HEK293 (cell line): ENCODE measurements around the gene RASL10A.

Source experiments
- CTCF ChIA-PET: fragments of 350-600 bp; formaldehyde crosslinking; extraction: SDS; loops from one replicate; lab custom pipeline; 2021; ENCODE audit warnings: antibody characterized with exemption; lab: Yijun Ruan, JAX
- POLR2A ChIA-PET: fragments of 300-600 bp; formaldehyde crosslinking; extraction: SDS; loops from one replicate; lab custom pipeline; 2020; ENCODE audit warnings: antibody characterized with exemption, inconsistent platforms; lab: Yijun Ruan, JAX
- H3K27ac ChIP-seq: fragments of 200-500 bp; sonication (Bioruptor generic); 2 replicates; pipeline ENCODE4 v1.5.1; 2014; ENCODE audit warnings: low read depth, low read length, control low read depth, inconsistent platforms; ENCODE audit errors: extremely low read depth
- H3K36me3 ChIP-seq, 2 experiments: fragments of 200-500 bp in 1 of 2; sonication (Bioruptor generic) in 1 of 2; 1 replicate in 1 of 2; 2 replicates in 1 of 2; pipeline ENCODE4 v1.5.1; 2014 to 2017; ENCODE audit warnings: inconsistent platforms in 2 of 2, low read length in 2 of 2; ENCODE audit not compliant: control insufficient read depth in 2 of 2, insufficient read depth in 1 of 2
- H3K4me1 ChIP-seq: fragments of 200-500 bp; sonication (Bioruptor generic); 2 replicates; pipeline ENCODE4 v1.5.1; 2014; ENCODE audit warnings: mild to moderate bottlenecking, low read length, inconsistent platforms; ENCODE audit not compliant: control insufficient read depth, insufficient read depth
- H3K4me3 ChIP-seq: 2 replicates; pipeline ENCODE4 v1.5.1; 2011; ENCODE audit warnings: low read depth, mild to moderate bottlenecking, control low read depth, low read length, moderate library complexity
- H3K9me3 ChIP-seq: fragments of 200-500 bp; sonication (Bioruptor generic); 2 replicates; pipeline ENCODE4 v1.5.1; 2014; ENCODE audit warnings: low read depth, low read length, inconsistent platforms; ENCODE audit not compliant: control insufficient read depth, insufficient read depth
- GFI1B ChIP-seq: fragments of 450-650 bp; formaldehyde crosslinking; IDR thresholded peaks from 2 replicates; pipeline ENCODE4 v1.5.1; 2016; ENCODE audit warnings: missing biosample characterization, missing genetic modification characterization
- GLIS2 ChIP-seq: fragments of 450-650 bp; formaldehyde crosslinking; IDR thresholded peaks from 2 replicates; pipeline ENCODE4 v1.5.1; 2016; ENCODE audit warnings: missing biosample characterization, missing genetic modification characterization
- HOXC10 ChIP-seq: sonication (generic); formaldehyde crosslinking; IDR thresholded peaks from 2 replicates; pipeline ENCODE4 v1.8.1; 2023; ENCODE audit warnings: mild to moderate bottlenecking, missing genetic modification reagents
- SP2 ChIP-seq: fragments of 450-650 bp; formaldehyde crosslinking; IDR thresholded peaks from 2 replicates; pipeline ENCODE4 v1.5.1; 2016; ENCODE audit warnings: missing biosample characterization, missing genetic modification characterization
- TRIM28 ChIP-seq: IDR thresholded peaks from 2 replicates; pipeline ENCODE4 v1.6.1; 2011; ENCODE audit warnings: low read length, control low read depth, borderline replicate concordance
- ZFHX2 ChIP-seq: fragments of 450-650 bp; formaldehyde crosslinking; conservative IDR thresholded peaks from 2 replicates; pipeline ENCODE4 v1.5.1; 2016; ENCODE audit warnings: missing biosample characterization, missing genetic modification characterization
- ZFP69B ChIP-seq: fragments of 450-650 bp; formaldehyde crosslinking; IDR thresholded peaks from 2 replicates; pipeline ENCODE4 v1.5.1; 2016; ENCODE audit warnings: missing biosample characterization, missing genetic modification characterization
- ZIC2 ChIP-seq: fragments of 450-650 bp; formaldehyde crosslinking; IDR thresholded peaks from 2 replicates; pipeline ENCODE4 v1.5.1; 2016; ENCODE audit warnings: missing biosample characterization, missing genetic modification characterization
- ZNF10 ChIP-seq: fragments of 450-650 bp; formaldehyde crosslinking; IDR thresholded peaks from 2 replicates; pipeline ENCODE4 v1.5.1; 2017; ENCODE audit warnings: missing biosample characterization, missing genetic modification characterization
- ZNF112 ChIP-seq: fragments of 450-650 bp; formaldehyde crosslinking; IDR thresholded peaks from 2 replicates; pipeline ENCODE4 v1.5.0; 2017; ENCODE audit warnings: missing biosample characterization, missing genetic modification characterization
- ZNF175 ChIP-seq: fragments of 450-650 bp; formaldehyde crosslinking; IDR thresholded peaks from 2 replicates; pipeline ENCODE4 v1.5.1; 2016; ENCODE audit warnings: missing biosample characterization, missing genetic modification characterization
- ZNF18 ChIP-seq: fragments of 450-650 bp; formaldehyde crosslinking; IDR thresholded peaks from 2 replicates; pipeline ENCODE4 v1.5.1; 2016; ENCODE audit warnings: missing biosample characterization, missing genetic modification characterization
- ZNF292 ChIP-seq: fragments of 450-650 bp; formaldehyde crosslinking; IDR thresholded peaks from 2 replicates; pipeline ENCODE4 v1.5.1; 2016; ENCODE audit warnings: low read depth, missing biosample characterization, missing genetic modification characterization, borderline replicate concordance
- ZNF324 ChIP-seq: fragments of 450-650 bp; formaldehyde crosslinking; IDR thresholded peaks from 2 replicates; pipeline ENCODE4 v1.5.1; 2016; ENCODE audit warnings: missing biosample characterization, missing genetic modification characterization
- ZNF423 ChIP-seq: fragments of 450-650 bp; formaldehyde crosslinking; IDR thresholded peaks from 2 replicates; pipeline ENCODE4 v1.5.1; 2016; ENCODE audit warnings: missing biosample characterization, missing genetic modification characterization
- ZNF514 ChIP-seq: fragments of 450-650 bp; formaldehyde crosslinking; IDR thresholded peaks from 2 replicates; pipeline ENCODE4 v1.5.1; 2016; ENCODE audit warnings: missing biosample characterization, missing genetic modification characterization
- ZNF658 ChIP-seq: fragments of 450-650 bp; formaldehyde crosslinking; IDR thresholded peaks from 2 replicates; pipeline ENCODE4; 2016; ENCODE audit warnings: missing biosample characterization, missing genetic modification characterization
- ZNF664 ChIP-seq: fragments of 450-650 bp; formaldehyde crosslinking; IDR thresholded peaks from 2 replicates; pipeline ENCODE4 v1.5.1; 2016; ENCODE audit warnings: missing biosample characterization, missing genetic modification characterization
- ZNF785 ChIP-seq: fragments of 450-650 bp; formaldehyde crosslinking; IDR thresholded peaks from 2 replicates; pipeline ENCODE4 v1.5.1; 2016; ENCODE audit warnings: missing biosample characterization, missing genetic modification characterization
- ZSCAN4 ChIP-seq: fragments of 450-650 bp; formaldehyde crosslinking; IDR thresholded peaks from 2 replicates; pipeline ENCODE4 v1.5.1; 2017; ENCODE audit warnings: missing biosample characterization, missing genetic modification characterization
- TF ChIP-seq, protein P1 (sequence below): fragments of 450-650 bp; formaldehyde crosslinking; IDR thresholded peaks from 2 replicates; pipeline ENCODE4 v1.5.1; 2017; ENCODE audit warnings: missing biosample characterization, missing genetic modification characterization
- TF ChIP-seq, protein P2 (sequence below): fragments of 450-650 bp; formaldehyde crosslinking; IDR thresholded peaks from 2 replicates; pipeline ENCODE4 v1.5.1; 2016; ENCODE audit warnings: missing biosample characterization, missing genetic modification characterization
- TF ChIP-seq, protein P3 (sequence below): fragments of 450-650 bp; formaldehyde crosslinking; conservative IDR thresholded peaks from 2 replicates; pipeline ENCODE4 v1.5.1; 2016; ENCODE audit warnings: low read depth, missing biosample characterization, missing genetic modification characterization
- TF ChIP-seq, protein P4 (sequence below): fragments of 450-650 bp; formaldehyde crosslinking; IDR thresholded peaks from 2 replicates; pipeline ENCODE4 v1.5.1; 2016; ENCODE audit warnings: missing biosample characterization, missing genetic modification characterization
- TF ChIP-seq, protein P5 (sequence below): sonication (generic); formaldehyde crosslinking; IDR thresholded peaks from 2 replicates; pipeline ENCODE4 v1.8.1; 2022; ENCODE audit warnings: mild to moderate bottlenecking, moderate library complexity, missing genetic modification reagents

Gene RASL10A

DNA sequence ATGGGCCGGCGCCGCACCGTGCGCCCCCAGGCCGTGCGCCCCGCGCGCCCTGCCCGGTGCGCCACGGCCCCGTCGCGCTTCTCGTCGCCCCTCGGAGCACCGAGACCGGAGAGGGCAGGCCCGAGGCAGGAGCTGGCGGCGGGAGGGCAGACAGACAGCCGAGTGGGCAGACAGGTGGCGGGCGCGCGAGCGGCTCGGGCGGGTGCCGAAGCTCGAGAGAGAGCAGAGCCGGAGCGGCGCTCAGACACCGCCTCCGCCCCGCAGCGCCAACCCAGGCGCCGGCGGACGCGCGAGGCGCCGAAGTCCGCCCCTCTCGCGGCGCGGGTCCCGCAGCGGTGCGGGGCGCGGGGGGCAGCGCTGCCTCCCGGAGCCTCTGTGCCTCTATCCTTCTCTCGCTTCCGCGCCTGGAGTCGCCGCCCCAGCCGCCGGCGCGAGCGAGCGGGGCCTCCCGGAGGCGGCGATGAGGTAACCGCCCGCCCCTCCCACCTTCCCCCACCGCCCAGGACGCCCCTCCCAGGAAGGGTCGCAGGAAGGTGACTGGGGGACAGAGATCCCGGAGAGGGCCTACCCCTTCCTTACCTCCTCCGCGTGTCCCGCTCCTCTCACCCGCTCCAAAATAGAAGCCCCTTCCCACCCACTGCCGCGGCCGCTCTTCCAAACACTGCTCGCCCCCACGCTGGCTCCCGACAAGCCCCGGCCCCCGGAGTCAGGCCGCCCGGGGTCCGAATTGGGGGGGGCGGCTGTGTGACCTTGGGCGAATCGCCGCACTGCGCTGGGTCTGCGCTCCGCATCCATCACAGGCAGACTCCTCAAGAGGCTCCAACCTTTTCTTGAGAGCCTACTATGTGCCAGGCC, at the start of gene RASL10A:
TSS of gene RASL10A (minus strand) at position 412 of the 855 bp plus-strand sequence. CDS start 451 bp downstream, outside the sequence.
- CTCF ChIA-PET: interaction anchor here (2.0 kb wide), 1 partner anchor 10 kb away, joined by 6 read pairs; the partner anchor contains the start of gene GAS2L1
- H3K4me3 ChIP-seq: peak within 1 kb of the TSS; percentile 40
- TF ChIP-seq ZSCAN4 (tag by site-specific recombination): no peak
- peak; percentile 61; the same call in 1 of the 2 replicates for TF ChIP-seq ZFHX2 (tag by site-specific recombination)
- TF ChIP-seq, protein P1, sequence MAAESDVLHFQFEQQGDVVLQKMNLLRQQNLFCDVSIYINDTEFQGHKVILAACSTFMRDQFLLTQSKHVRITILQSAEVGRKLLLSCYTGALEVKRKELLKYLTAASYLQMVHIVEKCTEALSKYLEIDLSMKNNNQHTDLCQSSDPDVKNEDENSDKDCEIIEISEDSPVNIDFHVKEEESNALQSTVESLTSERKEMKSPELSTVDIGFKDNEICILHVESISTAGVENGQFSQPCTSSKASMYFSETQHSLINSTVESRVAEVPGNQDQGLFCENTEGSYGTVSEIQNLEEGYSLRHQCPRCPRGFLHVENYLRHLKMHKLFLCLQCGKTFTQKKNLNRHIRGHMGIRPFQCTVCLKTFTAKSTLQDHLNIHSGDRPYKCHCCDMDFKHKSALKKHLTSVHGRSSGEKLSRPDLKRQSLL: no peak
- TF ChIP-seq ZNF175: no peak
- no peak for TF ChIP-seq HOXC10 (CRISPR knock-in tag)
- TF ChIP-seq, protein P2, sequence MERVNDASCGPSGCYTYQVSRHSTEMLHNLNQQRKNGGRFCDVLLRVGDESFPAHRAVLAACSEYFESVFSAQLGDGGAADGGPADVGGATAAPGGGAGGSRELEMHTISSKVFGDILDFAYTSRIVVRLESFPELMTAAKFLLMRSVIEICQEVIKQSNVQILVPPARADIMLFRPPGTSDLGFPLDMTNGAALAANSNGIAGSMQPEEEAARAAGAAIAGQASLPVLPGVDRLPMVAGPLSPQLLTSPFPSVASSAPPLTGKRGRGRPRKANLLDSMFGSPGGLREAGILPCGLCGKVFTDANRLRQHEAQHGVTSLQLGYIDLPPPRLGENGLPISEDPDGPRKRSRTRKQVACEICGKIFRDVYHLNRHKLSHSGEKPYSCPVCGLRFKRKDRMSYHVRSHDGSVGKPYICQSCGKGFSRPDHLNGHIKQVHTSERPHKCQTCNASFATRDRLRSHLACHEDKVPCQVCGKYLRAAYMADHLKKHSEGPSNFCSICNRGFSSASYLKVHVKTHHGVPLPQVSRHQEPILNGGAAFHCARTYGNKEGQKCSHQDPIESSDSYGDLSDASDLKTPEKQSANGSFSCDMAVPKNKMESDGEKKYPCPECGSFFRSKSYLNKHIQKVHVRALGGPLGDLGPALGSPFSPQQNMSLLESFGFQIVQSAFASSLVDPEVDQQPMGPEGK (tag by site-specific recombination): no peak
- TF ChIP-seq, protein P3, sequence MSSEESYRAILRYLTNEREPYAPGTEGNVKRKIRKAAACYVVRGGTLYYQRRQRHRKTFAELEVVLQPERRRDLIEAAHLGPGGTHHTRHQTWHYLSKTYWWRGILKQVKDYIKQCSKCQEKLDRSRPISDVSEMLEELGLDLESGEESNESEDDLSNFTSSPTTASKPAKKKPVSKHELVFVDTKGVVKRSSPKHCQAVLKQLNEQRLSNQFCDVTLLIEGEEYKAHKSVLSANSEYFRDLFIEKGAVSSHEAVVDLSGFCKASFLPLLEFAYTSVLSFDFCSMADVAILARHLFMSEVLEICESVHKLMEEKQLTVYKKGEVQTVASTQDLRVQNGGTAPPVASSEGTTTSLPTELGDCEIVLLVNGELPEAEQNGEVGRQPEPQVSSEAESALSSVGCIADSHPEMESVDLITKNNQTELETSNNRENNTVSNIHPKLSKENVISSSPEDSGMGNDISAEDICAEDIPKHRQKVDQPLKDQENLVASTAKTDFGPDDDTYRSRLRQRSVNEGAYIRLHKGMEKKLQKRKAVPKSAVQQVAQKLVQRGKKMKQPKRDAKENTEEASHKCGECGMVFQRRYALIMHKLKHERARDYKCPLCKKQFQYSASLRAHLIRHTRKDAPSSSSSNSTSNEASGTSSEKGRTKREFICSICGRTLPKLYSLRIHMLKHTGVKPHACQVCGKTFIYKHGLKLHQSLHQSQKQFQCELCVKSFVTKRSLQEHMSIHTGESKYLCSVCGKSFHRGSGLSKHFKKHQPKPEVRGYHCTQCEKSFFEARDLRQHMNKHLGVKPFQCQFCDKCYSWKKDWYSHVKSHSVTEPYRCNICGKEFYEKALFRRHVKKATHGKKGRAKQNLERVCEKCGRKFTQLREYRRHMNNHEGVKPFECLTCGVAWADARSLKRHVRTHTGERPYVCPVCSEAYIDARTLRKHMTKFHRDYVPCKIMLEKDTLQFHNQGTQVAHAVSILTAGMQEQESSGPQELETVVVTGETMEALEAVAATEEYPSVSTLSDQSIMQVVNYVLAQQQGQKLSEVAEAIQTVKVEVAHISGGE (tag by site-specific recombination): no peak
- no peak for TF ChIP-seq ZNF18 (tag by site-specific recombination)
- TF ChIP-seq ZNF658 (tag by site-specific recombination): no peak
- TF ChIP-seq ZNF423 (tag by site-specific recombination): no peak
- no peak for TF ChIP-seq ZNF324
- TF ChIP-seq, protein P4, sequence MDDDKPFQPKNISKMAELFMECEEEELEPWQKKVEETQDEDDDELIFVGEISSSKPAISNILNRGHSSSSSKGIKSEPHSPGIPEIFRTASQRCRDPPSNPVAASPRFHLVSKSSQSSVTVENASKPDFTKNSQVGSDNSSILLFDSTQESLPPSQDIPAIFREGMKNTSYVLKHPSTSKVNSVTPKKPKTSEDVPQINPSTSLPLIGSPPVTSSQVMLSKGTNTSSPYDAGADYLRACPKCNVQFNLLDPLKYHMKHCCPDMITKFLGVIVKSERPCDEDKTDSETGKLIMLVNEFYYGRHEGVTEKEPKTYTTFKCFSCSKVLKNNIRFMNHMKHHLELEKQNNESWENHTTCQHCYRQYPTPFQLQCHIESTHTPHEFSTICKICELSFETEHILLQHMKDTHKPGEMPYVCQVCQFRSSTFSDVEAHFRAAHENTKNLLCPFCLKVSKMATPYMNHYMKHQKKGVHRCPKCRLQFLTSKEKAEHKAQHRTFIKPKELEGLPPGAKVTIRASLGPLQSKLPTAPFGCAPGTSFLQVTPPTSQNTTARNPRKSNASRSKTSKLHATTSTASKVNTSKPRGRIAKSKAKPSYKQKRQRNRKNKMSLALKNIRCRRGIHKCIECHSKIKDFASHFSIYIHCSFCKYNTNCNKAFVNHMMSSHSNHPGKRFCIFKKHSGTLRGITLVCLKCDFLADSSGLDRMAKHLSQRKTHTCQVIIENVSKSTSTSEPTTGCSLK (tag by site-specific recombination): no peak
- no peak for TF ChIP-seq ZNF10 (tag by site-specific recombination)
- TF ChIP-seq SP2 (tag by site-specific recombination): no peak
- TF ChIP-seq, protein P5, sequence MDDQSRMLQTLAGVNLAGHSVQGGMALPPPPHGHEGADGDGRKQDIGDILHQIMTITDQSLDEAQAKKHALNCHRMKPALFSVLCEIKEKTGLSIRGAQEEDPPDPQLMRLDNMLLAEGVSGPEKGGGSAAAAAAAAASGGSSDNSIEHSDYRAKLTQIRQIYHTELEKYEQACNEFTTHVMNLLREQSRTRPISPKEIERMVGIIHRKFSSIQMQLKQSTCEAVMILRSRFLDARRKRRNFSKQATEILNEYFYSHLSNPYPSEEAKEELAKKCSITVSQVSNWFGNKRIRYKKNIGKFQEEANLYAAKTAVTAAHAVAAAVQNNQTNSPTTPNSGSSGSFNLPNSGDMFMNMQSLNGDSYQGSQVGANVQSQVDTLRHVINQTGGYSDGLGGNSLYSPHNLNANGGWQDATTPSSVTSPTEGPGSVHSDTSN (CRISPR knock-in tag): no peak; the same call in 1 of the 2 replicates
- no peak for TF ChIP-seq TRIM28
- TF ChIP-seq ZNF292 (tag by site-specific recombination): no peak
- no peak for TF ChIP-seq ZNF112 (tag by site-specific recombination)
- no peak for TF ChIP-seq ZNF785
- TF ChIP-seq GFI1B (tag by site-specific recombination): no peak
- no peak for TF ChIP-seq ZNF664 (tag by site-specific recombination)
- TF ChIP-seq ZIC2 (tag by site-specific recombination): 0 out of 2 replicates have a peak, but pooled peaks have one; percentile 14
- TF ChIP-seq GLIS2 (tag by site-specific recombination): peak; percentile 44
- TF ChIP-seq ZNF514: no peak
- no peak for TF ChIP-seq ZFP69B (tag by site-specific recombination)

More for the DNA sequence above, at the start of gene RASL10A:
- POLR2A ChIA-PET: interaction anchor here (1.1 to 1.8 kb wide), 2 partner anchors 9 to 19 kb away, joined by 3 to 4 read pairs; partner anchors contain the start of gene GAS2L1
- Histone ChIP-seq H3K27ac (no peak within 1 kb of the TSS; the same call in 1 of the 2 replicates), H3K4me1 (peaks cover 14% of the 10 kb centered on the region), H3K36me3 (no peaks in the 10 kb centered on the region), H3K9me3 (no peaks in the 10 kb centered on the region)
